RWPE1 (cell line): ENCODE data around the gene RBM41.
"Not testable (repeated sequence)": the region's sequence is repeated elsewhere in the genome, so short reads cannot be mapped to it uniquely, and the experiment has no call there.

ENCODE experiments used
- CTCF ChIA-PET: fragments of 350-600 bp; sonication (Branson Sonifier 250); formaldehyde crosslinking; extraction: SDS; loops from one replicate; lab custom pipeline; 2021; lab: Yijun Ruan, JAX
- POLR2A ChIA-PET: fragments of 400-600 bp; formaldehyde crosslinking; extraction: SDS; loops from one replicate; lab custom pipeline; 2020; ENCODE audit warnings: antibody characterized with exemption; ENCODE audit not compliant: low non-redundant PET; lab: Yijun Ruan, JAX
- DNase-seq: peaks from one replicate; pipeline ENCODE4 v3.0.0; 2012; ENCODE audit warnings: low spot score
- H3K27ac ChIP-seq: fragments of 450-650 bp; 2 replicates; pipeline ENCODE4 v1.5.1; 2017
- TF ChIP-seq, protein P1 (sequence below): fragments of 450-650 bp; conservative IDR thresholded peaks from 2 replicates; pipeline ENCODE4 v1.5.1; 2017; ENCODE audit warnings: low read depth, mild to moderate bottlenecking

Gene RBM41

DNA sequence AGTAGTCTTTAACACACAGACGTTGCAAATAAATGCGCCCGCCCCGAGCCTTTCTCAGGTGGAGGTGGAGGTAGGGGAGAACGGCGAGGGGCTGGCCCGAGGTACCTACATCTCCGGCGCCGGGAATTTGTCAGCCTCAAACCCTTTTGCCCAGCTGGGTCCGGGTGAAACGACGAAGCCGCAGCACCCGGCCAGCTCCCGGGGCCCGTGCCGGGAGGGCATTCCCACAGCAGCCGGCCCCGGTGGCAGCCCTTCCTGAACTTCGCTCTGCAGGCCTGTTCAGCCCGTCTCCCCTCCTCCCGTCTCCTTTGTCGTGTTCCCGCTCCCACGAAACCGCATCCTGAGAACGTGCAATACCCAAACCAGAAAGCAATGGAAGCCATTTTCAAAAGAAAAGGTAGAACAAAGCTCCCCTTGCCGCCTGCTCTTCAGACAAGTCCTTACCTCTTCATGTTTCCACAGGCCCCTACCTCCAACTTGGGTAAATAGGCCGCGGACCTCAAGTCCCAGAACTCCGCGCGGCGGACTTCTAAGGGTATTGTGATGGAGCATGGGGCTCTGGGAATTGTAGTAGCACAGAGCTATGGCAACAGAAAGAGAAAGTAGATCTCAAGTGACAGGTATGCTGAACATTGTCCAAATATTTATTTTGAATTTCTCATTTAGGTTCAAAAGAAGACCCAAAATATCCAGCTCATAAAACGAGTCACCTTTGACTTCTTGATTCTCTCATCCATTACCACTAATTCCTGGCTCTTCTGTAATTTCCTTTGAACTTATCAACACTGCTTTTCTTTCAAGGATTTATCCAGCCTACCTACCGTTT is at the start of gene RBM41:
Gene RBM41, minus strand, starts transcription at position 501 of the 826 bp plus-strand sequence. Its CDS starts 49 bp downstream, at position 452.
- POLR2A ChIA-PET, result no interaction called here
- TF ChIP-seq, protein P1, sequence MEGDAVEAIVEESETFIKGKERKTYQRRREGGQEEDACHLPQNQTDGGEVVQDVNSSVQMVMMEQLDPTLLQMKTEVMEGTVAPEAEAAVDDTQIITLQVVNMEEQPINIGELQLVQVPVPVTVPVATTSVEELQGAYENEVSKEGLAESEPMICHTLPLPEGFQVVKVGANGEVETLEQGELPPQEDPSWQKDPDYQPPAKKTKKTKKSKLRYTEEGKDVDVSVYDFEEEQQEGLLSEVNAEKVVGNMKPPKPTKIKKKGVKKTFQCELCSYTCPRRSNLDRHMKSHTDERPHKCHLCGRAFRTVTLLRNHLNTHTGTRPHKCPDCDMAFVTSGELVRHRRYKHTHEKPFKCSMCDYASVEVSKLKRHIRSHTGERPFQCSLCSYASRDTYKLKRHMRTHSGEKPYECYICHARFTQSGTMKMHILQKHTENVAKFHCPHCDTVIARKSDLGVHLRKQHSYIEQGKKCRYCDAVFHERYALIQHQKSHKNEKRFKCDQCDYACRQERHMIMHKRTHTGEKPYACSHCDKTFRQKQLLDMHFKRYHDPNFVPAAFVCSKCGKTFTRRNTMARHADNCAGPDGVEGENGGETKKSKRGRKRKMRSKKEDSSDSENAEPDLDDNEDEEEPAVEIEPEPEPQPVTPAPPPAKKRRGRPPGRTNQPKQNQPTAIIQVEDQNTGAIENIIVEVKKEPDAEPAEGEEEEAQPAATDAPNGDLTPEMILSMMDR, result no peak
- DNase-seq, result peak; percentile 52
- CTCF ChIA-PET, result no interaction called here
- peak within 1 kb of the TSS; percentile 73 for H3K27ac ChIP-seq

DNA sequence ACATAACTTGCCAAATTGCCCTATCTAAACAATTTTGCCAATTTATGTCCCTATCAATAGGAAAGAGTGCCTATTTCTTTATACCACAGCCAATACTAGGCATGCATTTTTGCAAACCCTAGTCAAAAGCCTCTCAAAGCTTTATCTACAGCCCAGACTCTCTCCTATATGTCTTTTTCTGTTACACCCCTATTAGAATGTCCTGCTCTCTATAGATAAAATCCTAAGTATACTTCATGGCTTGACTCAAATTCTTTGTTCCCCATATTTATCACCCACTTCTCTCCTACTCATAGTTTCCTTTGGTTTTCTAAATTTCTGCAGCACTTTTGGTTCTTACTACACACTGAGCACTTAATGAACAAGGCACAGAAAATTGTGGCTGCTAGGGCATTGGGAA is 49.6 kb upstream of the RBM41 start:
- ChIA-PET POLR2A (no interaction called here), CTCF (no interaction called here)
- no peak for DNase-seq
- no peak overlapping the region for H3K27ac ChIP-seq
- TF ChIP-seq, protein P1, result no peak

DNA sequence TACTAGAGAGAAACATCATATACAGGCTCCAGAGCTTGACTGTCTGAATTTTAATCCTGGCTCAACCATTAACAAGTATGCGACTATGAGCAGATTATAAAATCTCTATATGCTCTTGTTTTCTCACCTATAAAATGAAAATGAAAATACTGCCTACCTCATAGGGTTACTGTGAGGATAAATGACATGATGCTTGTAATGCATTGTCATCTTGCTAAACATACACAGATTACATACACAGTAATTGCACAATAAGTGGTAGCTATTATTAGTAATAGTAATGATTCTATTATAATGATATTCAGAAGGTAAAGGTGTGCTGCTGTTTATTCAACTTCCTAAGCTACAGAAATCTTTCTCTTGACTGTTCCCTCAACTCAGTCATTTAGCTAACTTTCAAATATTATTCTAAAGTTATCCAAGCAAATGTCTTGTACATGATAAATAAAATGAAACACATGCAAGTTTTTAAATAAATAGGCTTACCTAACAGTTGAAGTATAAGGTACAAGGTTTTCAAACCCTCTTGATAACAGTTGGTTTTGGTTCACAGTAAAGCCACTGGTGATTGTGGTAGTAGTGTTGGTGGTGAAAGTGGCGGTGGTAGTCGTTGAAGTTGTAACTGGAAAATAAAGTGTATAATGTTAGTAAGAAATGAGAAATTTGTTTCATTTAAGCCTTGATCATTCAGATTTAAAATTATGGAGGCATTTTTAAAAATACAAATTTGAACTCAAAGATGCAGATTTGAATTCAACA is 48.7 kb upstream of the RBM41 start:
- no peak overlapping the region for H3K27ac ChIP-seq
- POLR2A ChIA-PET, result no interaction called here
- no peak for DNase-seq
- CTCF ChIA-PET, result no interaction called here
- TF ChIP-seq, protein P1, result no peak

DNA sequence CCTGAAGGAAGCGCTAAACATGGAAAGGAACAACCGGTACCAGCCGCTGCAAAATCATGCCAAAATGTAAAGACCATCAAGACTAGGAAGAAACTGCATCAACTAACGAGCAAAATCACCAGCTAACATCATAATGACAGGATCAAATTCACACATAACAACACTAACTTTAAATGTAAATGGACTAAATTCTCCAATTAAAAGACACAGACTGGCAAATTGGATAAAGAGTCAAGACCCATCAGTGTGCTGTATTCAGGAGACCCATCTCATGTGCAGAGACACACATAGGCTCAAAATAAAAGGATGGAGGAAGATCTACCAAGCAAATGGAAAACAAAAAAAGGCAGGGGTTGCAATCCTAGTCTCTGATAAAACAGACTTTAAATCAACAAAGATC is 39.0 kb upstream of the RBM41 start:
- CTCF ChIA-PET, H3K27ac ChIP-seq, DNase-seq, POLR2A ChIA-PET: not testable (repeated sequence)

DNA sequence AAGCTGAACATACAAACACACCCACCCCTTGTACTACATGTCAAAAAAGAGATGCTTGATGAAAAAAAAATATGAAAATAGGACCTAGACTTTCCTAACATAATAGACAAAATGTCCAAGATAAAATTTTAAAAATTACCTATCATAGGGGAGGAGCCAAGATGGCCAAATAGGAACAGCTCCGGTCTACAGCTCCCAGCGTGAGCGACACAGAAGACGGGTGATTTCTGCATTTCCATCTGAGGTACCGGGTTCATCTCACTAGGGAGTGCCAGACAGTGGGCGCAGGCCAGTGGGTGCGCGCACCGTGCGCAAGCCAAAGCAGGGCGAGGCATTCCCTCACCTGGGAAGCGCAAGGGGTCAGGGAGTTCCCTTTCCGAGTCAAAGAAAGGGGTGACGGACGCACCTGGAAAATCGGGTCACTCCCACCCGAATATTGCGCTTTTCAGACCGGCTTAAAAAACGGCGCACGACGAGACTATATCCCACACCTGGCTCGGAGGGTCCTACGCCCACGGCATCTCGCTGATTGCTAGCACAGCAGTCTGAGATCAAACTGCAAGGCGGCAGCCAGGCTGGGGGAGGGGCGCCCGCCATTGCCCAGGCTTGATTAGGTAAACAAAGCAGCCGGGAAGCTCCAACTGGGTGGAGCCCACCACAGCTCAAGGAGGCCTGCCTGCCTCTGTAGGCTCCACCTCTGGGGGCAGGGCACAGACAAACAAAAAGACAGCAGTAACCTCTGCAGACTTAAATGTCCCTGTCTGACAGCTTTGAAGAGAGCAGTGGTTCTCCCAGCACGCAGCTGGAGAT is 37.2 kb upstream of the RBM41 start:
- H3K27ac ChIP-seq, result peak overlapping the region; percentile 87
- DNase-seq, POLR2A ChIA-PET, CTCF ChIA-PET: not testable (repeated sequence)

DNA sequence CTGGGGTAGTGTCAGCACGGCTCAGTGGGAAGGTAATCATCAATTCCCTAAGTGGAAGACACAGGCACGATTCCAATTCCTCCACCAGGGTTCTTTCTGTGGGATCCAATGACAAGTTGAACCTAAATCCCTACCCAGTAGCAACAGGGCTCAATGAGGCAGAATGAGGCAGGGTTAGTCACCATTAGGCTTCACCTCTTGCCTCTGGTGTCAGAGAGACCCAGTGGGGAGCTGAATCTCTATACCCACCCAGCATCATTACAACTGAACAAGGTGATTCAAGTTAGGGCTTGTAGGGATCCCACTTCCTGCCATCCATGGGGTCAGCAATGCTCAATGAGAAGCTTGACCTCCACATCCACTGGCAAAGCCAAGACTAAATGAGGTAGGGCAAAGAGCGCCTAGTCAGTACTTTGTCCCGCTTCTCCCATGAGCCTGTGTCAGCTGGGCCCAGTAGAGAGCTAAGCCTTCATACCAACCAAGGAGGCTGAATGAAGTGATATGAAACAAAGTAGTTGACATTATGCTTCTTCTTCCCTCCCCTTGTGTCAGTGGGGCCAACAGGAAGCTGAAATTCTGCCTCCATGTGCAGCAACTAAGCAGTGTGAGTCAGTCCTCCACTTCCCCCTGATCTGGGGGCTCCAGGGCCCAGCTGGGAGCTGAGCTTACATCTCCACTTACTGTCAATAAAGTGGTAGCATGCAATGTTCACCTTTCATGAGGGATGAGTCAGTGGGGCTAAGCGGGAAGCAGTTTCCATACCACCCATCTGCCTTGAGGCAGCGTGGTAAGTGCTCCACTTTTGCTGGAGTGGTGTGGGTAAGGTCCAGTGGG is 36.4 kb upstream of the RBM41 start:
- TF ChIP-seq, protein P1, result no peak
- peak overlapping the region; percentile 87 for H3K27ac ChIP-seq
- ChIA-PET POLR2A (no interaction called here), CTCF (no interaction called here)
- peak; percentile 64 for DNase-seq
